GM12878 (cell line): Measurements from ENCODE around the gene PRKAB2. TPM values are rescaled to one million over a fixed set of nuclear protein-coding genes. Genes with fewer than 3 reads are reported as not detected.
A peak's percentile ranks its signal among the peaks of the same experiment; 100 is the strongest.

Experiments
- ATAC-seq: fragments of 200-7000 bp; cut with Tn5 transposase; 3 replicates; pipeline ENCODE4 v1.9.1; 2020; ENCODE audit warnings: mild to moderate bottlenecking, moderate library complexity
- BruUV-seq: library from RNA; stranded (reverse); fragments of 400-500 nt; replicated peaks from 2 replicates; lab custom pipeline; 2021; lab: Mats Ljungman, UMichigan
- CTCF ChIA-PET: fragments of 300-600 bp; sonication (Branson Sonifier 250); formaldehyde crosslinking; extraction: SDS; loops from one replicate; lab custom pipeline; 2021; ENCODE audit warnings: inconsistent platforms; lab: Yijun Ruan, JAX
- POLR2A ChIA-PET: fragments of 350-600 bp; formaldehyde crosslinking; extraction: SDS; loops from one replicate; lab custom pipeline; 2021; ENCODE audit warnings: inconsistent platforms; lab: Charles Lee
- RAD21 ChIA-PET: fragments of 300-600 bp; sonication (Branson Sonifier 250); formaldehyde crosslinking; loops from one replicate; lab custom pipeline; 2023; ENCODE audit warnings: antibody characterized with exemption; ENCODE audit not compliant: unreplicated experiment; lab: Charles Lee
- SMC1A ChIA-PET: fragments of 300-600 bp; sonication (Branson Sonifier 250); formaldehyde crosslinking; loops from one replicate; lab custom pipeline; 2023; ENCODE audit not compliant: unreplicated experiment, uncharacterized antibody; lab: Charles Lee
- DNase-seq: peaks from one replicate; pipeline ENCODE4 v3.0.0-alpha.2; 2011; ENCODE audit warnings: low read depth, low spot score
- FAIRE-seq: peaks from 3 replicates; lab custom pipeline; 2011; peaks lifted over from hg19 to GRCh38; lab: Jason Lieb, UNC
- H2AFZ ChIP-seq: 2 replicates; pipeline ENCODE4 v1.6.0; 2011; ENCODE audit warnings: low read depth, low read length, control low read depth; ENCODE audit not compliant: control insufficient read depth
- H3K27ac ChIP-seq: 2 replicates; pipeline ENCODE4 v1.5.1; 2011; ENCODE audit warnings: control low read depth; ENCODE audit not compliant: control insufficient read depth, insufficient read depth
- H3K27me3 ChIP-seq, 2 experiments: replicated peaks in 1 of 2; 2 replicates each; pipeline versions ENCODE4 v1.6.0 to v1.6.1; 2011; ENCODE audit warnings: low read length in 1 of 2; ENCODE audit not compliant: control insufficient read depth in 2 of 2, insufficient read depth in 2 of 2
- H3K36me3 ChIP-seq, 2 experiments: 2 replicates each; pipeline ENCODE4 v1.5.1; 2011; ENCODE audit warnings: low read length in 1 of 2; ENCODE audit not compliant: control insufficient read depth in 2 of 2, insufficient read depth in 2 of 2
- H3K4me1 ChIP-seq: 2 replicates; pipeline ENCODE4 v1.6.1; 2011; ENCODE audit warnings: mild to moderate bottlenecking, low read length, moderate library complexity, mixed read lengths; ENCODE audit not compliant: control insufficient read depth, insufficient read depth
- H3K4me2 ChIP-seq: 2 replicates; pipeline ENCODE4 v1.6.0; 2011; ENCODE audit warnings: control low read depth; ENCODE audit not compliant: control insufficient read depth, insufficient read depth
- H3K4me3 ChIP-seq: fragments of 200-600 bp; sonication (generic); 2 replicates; pipeline ENCODE4 v1.5.1; 2016
- H3K79me2 ChIP-seq: 2 replicates; pipeline ENCODE4 v1.6.0; 2011; ENCODE audit warnings: low read length; ENCODE audit not compliant: control insufficient read depth, insufficient read depth
- H3K9ac ChIP-seq: 2 replicates; pipeline ENCODE4 v1.8.0; 2011; ENCODE audit warnings: low read length, control low read depth, mixed read lengths; ENCODE audit not compliant: control insufficient read depth, insufficient read depth
- H3K9me3 ChIP-seq: replicated peaks from 3 replicates; pipeline ENCODE4 v1.5.1; 2011; ENCODE audit warnings: mild to moderate bottlenecking, low read length; ENCODE audit not compliant: control insufficient read depth, insufficient read depth
- H4K20me1 ChIP-seq: 2 replicates; pipeline ENCODE4 v1.6.0; 2011; ENCODE audit not compliant: control insufficient read depth, insufficient read depth
- CREM ChIP-seq: IDR thresholded peaks from 2 replicates; pipeline ENCODE4 v1.6.1; 2014; ENCODE audit warnings: antibody characterized with exemption, low read depth
- FOS ChIP-seq: IDR thresholded peaks from 3 replicates; pipeline ENCODE4 v1.6.1; 2011; ENCODE audit warnings: borderline replicate concordance; ENCODE audit not compliant: insufficient read length; ENCODE audit errors: extremely low read depth
- FOXK2 ChIP-seq: fragments of 450-650 bp; IDR thresholded peaks from 2 replicates; pipeline ENCODE4 v1.6.1; 2017; ENCODE audit warnings: mild to moderate bottlenecking, moderate library complexity
- IKZF1 ChIP-seq: fragments of 450-650 bp; conservative IDR thresholded peaks from 2 replicates; pipeline ENCODE4 v1.6.1; 2017; ENCODE audit warnings: antibody characterized with exemption, mild to moderate bottlenecking
- MEF2A ChIP-seq: IDR thresholded peaks from 2 replicates; pipeline ENCODE4 v1.6.1; 2011; ENCODE audit warnings: low read depth, mild to moderate bottlenecking, low read length, moderate library complexity; ENCODE audit not compliant: insufficient read depth
- MEF2B ChIP-seq: fragments of 450-650 bp; IDR thresholded peaks from 2 replicates; pipeline ENCODE4 v1.6.1; 2018; ENCODE audit warnings: mild to moderate bottlenecking, moderate library complexity; ENCODE audit not compliant: partially characterized antibody, poor library complexity, severe bottlenecking
- NBN ChIP-seq: fragments of 450-650 bp; IDR thresholded peaks from 2 replicates; pipeline ENCODE4 v1.6.1; 2016
- NFIC ChIP-seq: IDR thresholded peaks from 2 replicates; pipeline ENCODE4 v1.6.1; 2012; ENCODE audit warnings: low read depth, mild to moderate bottlenecking, inconsistent platforms, low read length, moderate library complexity
- NR2C1 ChIP-seq: fragments of 450-650 bp; IDR thresholded peaks from 2 replicates; pipeline ENCODE4 v1.6.1; 2017; ENCODE audit warnings: antibody characterized with exemption, mild to moderate bottlenecking, moderate library complexity
- PAX8 ChIP-seq: fragments of 450-650 bp; IDR thresholded peaks from 2 replicates; pipeline ENCODE4 v1.6.1; 2017; ENCODE audit warnings: mild to moderate bottlenecking, moderate library complexity
- POLR2A ChIP-seq: IDR thresholded peaks from 2 replicates; pipeline ENCODE4 v1.6.1; 2011; ENCODE audit warnings: low read depth, mild to moderate bottlenecking, low read length
- RBBP5 ChIP-seq: fragments of 200-600 bp; sonication (generic); conservative IDR thresholded peaks from 2 replicates; pipeline ENCODE4 v1.6.1; 2016
- SMC3 ChIP-seq: IDR thresholded peaks from 2 replicates; pipeline ENCODE4 v1.6.1; 2011; ENCODE audit warnings: low read length, improper control_type of control experiment, borderline replicate concordance
- STAT3 ChIP-seq: IDR thresholded peaks from 2 replicates; pipeline ENCODE4 v1.6.1; 2011; ENCODE audit warnings: low read depth, low read length, improper control_type of control experiment
- SUPT20H ChIP-seq: IDR thresholded peaks from 2 replicates; pipeline ENCODE4 v1.6.1; 2011; ENCODE audit warnings: low read depth, mild to moderate bottlenecking, low read length, moderate library complexity, borderline replicate concordance; ENCODE audit not compliant: control insufficient read depth
- TARDBP ChIP-seq: IDR thresholded peaks from 2 replicates; pipeline ENCODE4 v1.6.1; 2016; ENCODE audit warnings: borderline replicate concordance
- TCF7 ChIP-seq: IDR thresholded peaks from 2 replicates; pipeline ENCODE4 v1.6.1; 2014; ENCODE audit warnings: antibody characterized with exemption, borderline replicate concordance
- YY1 ChIP-seq: IDR thresholded peaks from 2 replicates; pipeline ENCODE4 v1.6.1; 2011; ENCODE audit warnings: low read depth, mild to moderate bottlenecking, low read length
- ZNF217 ChIP-seq: fragments of 450-650 bp; IDR thresholded peaks from 2 replicates; pipeline ENCODE4 v1.6.1; 2017; ENCODE audit warnings: antibody characterized with exemption, mild to moderate bottlenecking
- ZSCAN29 ChIP-seq: fragments of 450-650 bp; IDR thresholded peaks from 2 replicates; pipeline ENCODE4 v1.6.1; 2017; ENCODE audit warnings: mild to moderate bottlenecking, moderate library complexity
- WGBS: methylation state at CpG from one replicate; pipeline ENCODE4 v1.1.6; 2016; ENCODE audit warnings: low lambda C conversion rate; ENCODE audit not compliant: insufficient replicate concordance, insufficient coverage; ENCODE audit errors: missing lambda C conversion rate; 5-methylcytosine and 5-hydroxymethylcytosine counted together
- in situ Hi-C: fragments of 300-500 bp; cut with MboI; formaldehyde crosslinking; loops from 9 replicates; pipeline ENCODE4 v1.14.3; 2018; ENCODE audit warnings: mixed read lengths
- intact Hi-C: fragments of 100-400 bp; cut with micrococcal nuclease; formaldehyde crosslinking; loops from one replicate; pipeline ENCODE4 v1.14.2; 2022; ENCODE audit not compliant: unreplicated experiment
- polyA plus RNA-seq, 11 experiments: library from polyadenylated mRNA; depleted of rRNA in 4 of 11; unstranded in 6 of 11; stranded (reverse) in 5 of 11; fragments of >200 nt; fragmentation: Nextera tagmentation in 4 of 11; fragmentation: Illumina TruSeq in 1 of 11; extraction: Ambion mirVana in 4 of 11; extraction: Trizol in 1 of 11; gene quantifications; 1 replicate in 1 of 11; 2 replicates in 10 of 11; pipeline versions ENCODE4 v1.2.1 to v1.2.3, GENCODE V29; 2011 to 2016; ENCODE audit warnings: inconsistent platforms in 2 of 11, missing spikeins in 2 of 11, low read depth in 1 of 11
- total RNA-seq, 4 experiments: library from RNA; depleted of rRNA in 3 of 4; stranded (reverse); fragments of >200 nt in 3 of 4; fragmentation: Illumina TruSeq in 1 of 4; extraction: Trizol in 1 of 4; gene quantifications; 2 replicates each; pipeline versions ENCODE4 v1.2.1 to v1.2.3, GENCODE V29; 2013 to 2021
- TF ChIP-seq, protein P1 (sequence below): fragments of 450-650 bp; formaldehyde crosslinking; IDR thresholded peaks from 2 replicates; pipeline ENCODE4 v1.4.0; 2020; ENCODE audit warnings: mild to moderate bottlenecking, moderate library complexity
- TF ChIP-seq, protein P2 (sequence below): IDR thresholded peaks from 2 replicates; pipeline ENCODE4 v1.6.1; 2012; ENCODE audit warnings: low read depth, low read length, improper control_type of control experiment

PRKAB2 gene
- total and polyA plus RNA-seq, 10 of the 15 experiments (the other 5 are each of a cell fraction or from before 2014, with no cell fraction given) = 2.2 to 26.4 (median 6.7) TPM

DNA sequence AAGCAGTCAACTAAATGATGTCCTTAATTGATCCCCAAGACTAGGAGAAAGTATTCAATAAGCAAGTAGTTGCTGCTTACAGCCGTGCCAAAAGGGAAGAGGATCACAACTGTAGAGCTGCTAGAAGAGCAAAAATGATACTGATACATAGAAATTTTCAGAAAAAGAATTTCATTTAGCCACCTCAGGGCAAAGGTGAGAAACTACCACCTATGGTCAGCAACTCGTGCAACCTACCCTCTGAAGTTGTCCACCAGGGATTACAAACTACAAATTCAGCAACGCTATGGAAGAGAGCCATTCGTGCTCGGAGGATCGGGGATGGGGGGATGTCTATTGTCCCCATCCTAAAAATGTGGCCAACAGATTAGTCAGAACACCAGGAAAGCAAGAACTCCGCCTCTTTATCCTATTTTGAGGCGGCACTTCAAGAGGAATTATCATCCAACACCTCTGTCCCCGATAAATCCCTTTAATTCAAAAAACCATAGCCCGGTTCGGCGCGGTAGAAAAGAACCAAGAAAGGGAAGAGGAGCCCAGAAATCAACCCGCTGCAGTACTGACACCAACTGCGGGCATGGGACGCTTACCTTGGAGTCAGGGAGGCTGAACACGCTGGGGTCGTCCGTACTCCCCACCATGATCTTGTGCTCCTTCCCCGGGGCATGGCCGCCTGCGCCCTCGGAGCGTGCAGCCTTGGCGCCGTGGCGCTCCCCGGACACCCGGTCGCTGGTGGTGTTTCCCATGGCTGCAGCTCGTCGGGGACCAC is 687 bp downstream of the PRKAB2 start:
- in situ Hi-C loops (loop anchor here (5.0 kb wide), 1 partner anchor 76 kb away; no protein-coding TSS in a partner anchor), intact Hi-C loops (loop anchor here (1.0 to 5.0 kb wide), 2 partner anchors 56 to 71 kb away; partner anchors contain the start of genes CHD1L and FMO5)
- FAIRE-seq = no peak
- Histone ChIP-seq H3K27me3 (no peaks in the 10 kb centered on the region), H3K9me3 (no peaks in the 10 kb centered on the region), H3K4me2 (peak overlapping the region; percentile 76), H4K20me1 (no peaks in the 10 kb centered on the region), H3K4me3 (peak overlapping the region; percentile 89), H3K27ac (peak overlapping the region; percentile 91), H3K36me3 (0 out of 4 replicates have a peak, but pooled peaks cover 0 to under 1% of the 10 kb centered on the region in 2 experiments), H3K79me2 (peaks cover 22% of the 10 kb centered on the region), H3K9ac (peak overlapping the region; percentile 79), H2AFZ (peak overlapping the region; percentile 91), H3K4me1 (no peaks in the 10 kb centered on the region)
- ChIA-PET POLR2A (no interaction called here), SMC1A (interaction anchor here (1.0 kb wide), 1 partner anchor 71 kb away, joined by 3 read pairs; the partner anchor contains the start of gene CHD1L), RAD21 (interaction anchor here (1.3 to 1.9 kb wide), 2 partner anchors 72 to 75 kb away, joined by 3 to 7 read pairs; no protein-coding TSS in a partner anchor), CTCF (interaction anchor here (0.9 to 6.1 kb wide), 4 partner anchors 10 to 102 kb away, joined by 3 to 54 read pairs (median 8); partner anchors contain the start of gene CHD1L)
- DNase-seq = no peak
- ATAC-seq = peak; percentile 4; the same call in 2 of the 3 replicates
- WGBS = under 1% methylated on average over 32 of the region's 32 CpGs
- BruUV-seq = no TSS peak
- TF ChIP-seq ZNF217 = no peak
- 0 out of 2 replicates have a peak, but pooled peaks have one; percentile 1 for TF ChIP-seq NBN
- TF ChIP-seq TARDBP = no peak
- peak; percentile 16; the same call in 1 of the 2 replicates for TF ChIP-seq POLR2A
- TF ChIP-seq, protein P1, sequence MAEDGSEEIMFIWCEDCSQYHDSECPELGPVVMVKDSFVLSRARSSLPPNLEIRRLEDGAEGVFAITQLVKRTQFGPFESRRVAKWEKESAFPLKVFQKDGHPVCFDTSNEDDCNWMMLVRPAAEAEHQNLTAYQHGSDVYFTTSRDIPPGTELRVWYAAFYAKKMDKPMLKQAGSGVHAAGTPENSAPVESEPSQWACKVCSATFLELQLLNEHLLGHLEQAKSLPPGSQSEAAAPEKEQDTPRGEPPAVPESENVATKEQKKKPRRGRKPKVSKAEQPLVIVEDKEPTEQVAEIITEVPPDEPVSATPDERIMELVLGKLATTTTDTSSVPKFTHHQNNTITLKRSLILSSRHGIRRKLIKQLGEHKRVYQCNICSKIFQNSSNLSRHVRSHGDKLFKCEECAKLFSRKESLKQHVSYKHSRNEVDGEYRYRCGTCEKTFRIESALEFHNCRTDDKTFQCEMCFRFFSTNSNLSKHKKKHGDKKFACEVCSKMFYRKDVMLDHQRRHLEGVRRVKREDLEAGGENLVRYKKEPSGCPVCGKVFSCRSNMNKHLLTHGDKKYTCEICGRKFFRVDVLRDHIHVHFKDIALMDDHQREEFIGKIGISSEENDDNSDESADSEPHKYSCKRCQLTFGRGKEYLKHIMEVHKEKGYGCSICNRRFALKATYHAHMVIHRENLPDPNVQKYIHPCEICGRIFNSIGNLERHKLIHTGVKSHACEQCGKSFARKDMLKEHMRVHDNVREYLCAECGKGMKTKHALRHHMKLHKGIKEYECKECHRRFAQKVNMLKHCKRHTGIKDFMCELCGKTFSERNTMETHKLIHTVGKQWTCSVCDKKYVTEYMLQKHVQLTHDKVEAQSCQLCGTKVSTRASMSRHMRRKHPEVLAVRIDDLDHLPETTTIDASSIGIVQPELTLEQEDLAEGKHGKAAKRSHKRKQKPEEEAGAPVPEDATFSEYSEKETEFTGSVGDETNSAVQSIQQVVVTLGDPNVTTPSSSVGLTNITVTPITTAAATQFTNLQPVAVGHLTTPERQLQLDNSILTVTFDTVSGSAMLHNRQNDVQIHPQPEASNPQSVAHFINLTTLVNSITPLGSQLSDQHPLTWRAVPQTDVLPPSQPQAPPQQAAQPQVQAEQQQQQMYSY (CRISPR knock-in tag) = no peak
- TF ChIP-seq NFIC = no peak
- TF ChIP-seq NR2C1 = no peak
- TF ChIP-seq, protein P2, sequence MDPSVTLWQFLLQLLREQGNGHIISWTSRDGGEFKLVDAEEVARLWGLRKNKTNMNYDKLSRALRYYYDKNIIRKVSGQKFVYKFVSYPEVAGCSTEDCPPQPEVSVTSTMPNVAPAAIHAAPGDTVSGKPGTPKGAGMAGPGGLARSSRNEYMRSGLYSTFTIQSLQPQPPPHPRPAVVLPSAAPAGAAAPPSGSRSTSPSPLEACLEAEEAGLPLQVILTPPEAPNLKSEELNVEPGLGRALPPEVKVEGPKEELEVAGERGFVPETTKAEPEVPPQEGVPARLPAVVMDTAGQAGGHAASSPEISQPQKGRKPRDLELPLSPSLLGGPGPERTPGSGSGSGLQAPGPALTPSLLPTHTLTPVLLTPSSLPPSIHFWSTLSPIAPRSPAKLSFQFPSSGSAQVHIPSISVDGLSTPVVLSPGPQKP = no peak
- TF ChIP-seq TCF7 = no peak
- no peak for TF ChIP-seq MEF2B
- TF ChIP-seq FOXK2 = no peak
- TF ChIP-seq MEF2A = no peak
- TF ChIP-seq PAX8 = no peak
- TF ChIP-seq IKZF1 = no peak
- no peak for TF ChIP-seq STAT3
- TF ChIP-seq SMC3 = no peak
- TF ChIP-seq SUPT20H = no peak
- TF ChIP-seq RBBP5 = no peak; the same call in 1 of the 2 replicates
- no peak for TF ChIP-seq FOS
- TF ChIP-seq ZSCAN29 = no peak
- 0 out of 2 replicates have a peak, but pooled peaks have one; percentile 16 for TF ChIP-seq YY1
- no peak for TF ChIP-seq CREM
